ENCODE data around the gene DHX30. TPM values are rescaled to one million over a fixed set of nuclear protein-coding genes. Genes with fewer than 3 reads are reported as not detected.
"Not testable (repeated sequence)": the region's sequence is repeated elsewhere in the genome, so short reads cannot be mapped to it uniquely, and the experiment has no call there.

The DHX30 gene, protein sequence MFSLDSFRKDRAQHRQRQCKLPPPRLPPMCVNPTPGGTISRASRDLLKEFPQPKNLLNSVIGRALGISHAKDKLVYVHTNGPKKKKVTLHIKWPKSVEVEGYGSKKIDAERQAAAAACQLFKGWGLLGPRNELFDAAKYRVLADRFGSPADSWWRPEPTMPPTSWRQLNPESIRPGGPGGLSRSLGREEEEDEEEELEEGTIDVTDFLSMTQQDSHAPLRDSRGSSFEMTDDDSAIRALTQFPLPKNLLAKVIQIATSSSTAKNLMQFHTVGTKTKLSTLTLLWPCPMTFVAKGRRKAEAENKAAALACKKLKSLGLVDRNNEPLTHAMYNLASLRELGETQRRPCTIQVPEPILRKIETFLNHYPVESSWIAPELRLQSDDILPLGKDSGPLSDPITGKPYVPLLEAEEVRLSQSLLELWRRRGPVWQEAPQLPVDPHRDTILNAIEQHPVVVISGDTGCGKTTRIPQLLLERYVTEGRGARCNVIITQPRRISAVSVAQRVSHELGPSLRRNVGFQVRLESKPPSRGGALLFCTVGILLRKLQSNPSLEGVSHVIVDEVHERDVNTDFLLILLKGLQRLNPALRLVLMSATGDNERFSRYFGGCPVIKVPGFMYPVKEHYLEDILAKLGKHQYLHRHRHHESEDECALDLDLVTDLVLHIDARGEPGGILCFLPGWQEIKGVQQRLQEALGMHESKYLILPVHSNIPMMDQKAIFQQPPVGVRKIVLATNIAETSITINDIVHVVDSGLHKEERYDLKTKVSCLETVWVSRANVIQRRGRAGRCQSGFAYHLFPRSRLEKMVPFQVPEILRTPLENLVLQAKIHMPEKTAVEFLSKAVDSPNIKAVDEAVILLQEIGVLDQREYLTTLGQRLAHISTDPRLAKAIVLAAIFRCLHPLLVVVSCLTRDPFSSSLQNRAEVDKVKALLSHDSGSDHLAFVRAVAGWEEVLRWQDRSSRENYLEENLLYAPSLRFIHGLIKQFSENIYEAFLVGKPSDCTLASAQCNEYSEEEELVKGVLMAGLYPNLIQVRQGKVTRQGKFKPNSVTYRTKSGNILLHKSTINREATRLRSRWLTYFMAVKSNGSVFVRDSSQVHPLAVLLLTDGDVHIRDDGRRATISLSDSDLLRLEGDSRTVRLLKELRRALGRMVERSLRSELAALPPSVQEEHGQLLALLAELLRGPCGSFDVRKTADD
- 62.0 TPM for total RNA-seq
- long read RNA-seq, full-length matches to known transcripts: 128 of 208 reads
- long read RNA-seq, partial matches to known transcripts: 36 of 208 reads
- long read RNA-seq, other reads (novel, unspliced or antisense): 44 of 208 reads

DNA sequence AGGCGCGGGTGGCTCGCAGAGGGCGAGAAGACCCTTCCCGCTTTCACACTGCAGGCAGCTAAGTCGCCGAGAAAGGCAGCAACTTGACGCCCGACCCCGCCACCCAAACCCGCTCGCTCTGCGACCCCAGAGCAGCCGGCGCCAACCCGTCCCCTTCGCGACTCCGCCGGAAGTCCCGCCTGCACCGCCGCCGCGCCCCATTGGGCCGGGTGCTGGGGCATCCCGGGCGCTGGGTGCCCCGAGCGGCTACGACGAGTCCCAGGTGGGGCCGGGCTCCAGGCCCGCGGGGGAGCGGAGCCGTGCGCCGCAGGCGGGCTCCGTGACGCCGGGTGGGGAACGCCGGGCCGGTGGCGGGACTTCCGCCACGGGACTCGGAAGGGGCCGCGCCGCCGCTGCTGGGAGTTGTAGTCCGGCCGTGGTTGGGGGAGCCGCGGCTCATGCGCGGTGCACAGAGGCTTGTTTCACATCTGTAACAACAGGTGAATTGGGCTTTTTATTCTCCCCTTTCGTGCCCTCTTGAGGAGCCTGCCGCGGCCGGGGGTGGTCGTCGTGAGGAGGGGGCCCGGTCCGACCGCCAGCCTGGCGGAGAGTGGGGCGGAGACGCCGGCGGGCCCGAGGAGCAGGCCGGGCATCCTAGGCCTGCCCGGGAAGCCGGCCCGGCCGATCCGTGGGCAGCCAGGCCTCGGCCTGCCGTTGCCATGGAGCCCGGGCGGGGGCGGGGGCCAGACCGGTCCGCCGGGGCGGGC, at the start of gene DHX30:
Gene DHX30 (plus strand): TSS at position 405 of the 746 bp plus-strand sequence. CDS start 7,546 bp downstream, outside the sequence.
- peaks cover 4% of the 10 kb centered on the region for H3K36me3 ChIP-seq
- ATAC-seq (peak; percentile 96), DNase-seq (peak; percentile 96)
- intact Hi-C loops (cut with DNase I): no loop called here
- H3K4me3 ChIP-seq: peak within 1 kb of the TSS; percentile 90
- H3K4me1 ChIP-seq: peaks cover 10% of the 10 kb centered on the region
- no peaks in the 10 kb centered on the region for H3K9me3 ChIP-seq
- H3K27ac ChIP-seq: peak within 1 kb of the TSS; percentile 96
- no peaks in the 10 kb centered on the region for H3K27me3 ChIP-seq
- TF ChIP-seq, protein P1, sequence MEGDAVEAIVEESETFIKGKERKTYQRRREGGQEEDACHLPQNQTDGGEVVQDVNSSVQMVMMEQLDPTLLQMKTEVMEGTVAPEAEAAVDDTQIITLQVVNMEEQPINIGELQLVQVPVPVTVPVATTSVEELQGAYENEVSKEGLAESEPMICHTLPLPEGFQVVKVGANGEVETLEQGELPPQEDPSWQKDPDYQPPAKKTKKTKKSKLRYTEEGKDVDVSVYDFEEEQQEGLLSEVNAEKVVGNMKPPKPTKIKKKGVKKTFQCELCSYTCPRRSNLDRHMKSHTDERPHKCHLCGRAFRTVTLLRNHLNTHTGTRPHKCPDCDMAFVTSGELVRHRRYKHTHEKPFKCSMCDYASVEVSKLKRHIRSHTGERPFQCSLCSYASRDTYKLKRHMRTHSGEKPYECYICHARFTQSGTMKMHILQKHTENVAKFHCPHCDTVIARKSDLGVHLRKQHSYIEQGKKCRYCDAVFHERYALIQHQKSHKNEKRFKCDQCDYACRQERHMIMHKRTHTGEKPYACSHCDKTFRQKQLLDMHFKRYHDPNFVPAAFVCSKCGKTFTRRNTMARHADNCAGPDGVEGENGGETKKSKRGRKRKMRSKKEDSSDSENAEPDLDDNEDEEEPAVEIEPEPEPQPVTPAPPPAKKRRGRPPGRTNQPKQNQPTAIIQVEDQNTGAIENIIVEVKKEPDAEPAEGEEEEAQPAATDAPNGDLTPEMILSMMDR (IDR thresholded peaks at IDR 0.05): no peak

DNA sequence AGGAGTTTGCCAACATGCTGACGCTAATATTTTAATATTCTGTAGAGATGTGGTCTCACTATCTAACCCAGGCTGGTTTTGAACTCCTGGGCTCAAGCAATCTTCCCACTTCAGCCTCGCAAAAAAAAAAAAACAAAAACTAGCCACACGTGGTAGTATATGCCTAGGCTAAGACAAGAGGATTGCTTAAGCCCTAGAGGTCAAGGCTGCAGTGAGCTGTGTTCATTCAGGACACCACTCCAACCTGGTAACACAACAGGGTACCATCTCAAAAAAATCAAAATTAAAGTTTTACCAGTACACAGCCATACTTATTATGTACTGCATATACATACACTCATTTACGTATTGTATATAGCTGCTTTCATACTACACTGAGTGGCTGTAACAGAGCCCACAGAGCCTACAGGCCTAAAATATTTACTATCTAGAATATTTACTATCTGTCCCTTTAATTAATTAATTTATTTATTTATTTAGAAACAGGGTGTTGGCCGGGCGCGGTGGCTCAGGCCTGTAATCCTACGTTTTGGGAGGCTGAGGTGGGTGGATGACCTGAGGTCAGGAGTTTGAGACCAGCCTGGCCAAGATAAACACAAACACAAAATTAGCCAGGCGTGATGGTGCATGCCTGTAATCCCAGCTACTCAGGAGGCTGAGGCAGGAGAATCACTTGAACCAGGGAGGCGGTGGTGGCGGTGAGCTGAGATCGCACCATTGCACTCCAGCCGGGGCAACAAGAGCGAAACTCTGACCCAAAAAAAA, 44.5 kb upstream of the DHX30 start:
- no peaks in the 10 kb centered on the region for H3K9me3 ChIP-seq
- TF ChIP-seq, protein P1 (IDR thresholded peaks at IDR 0.05): no peak
- DNase-seq (no peak), ATAC-seq (no peak)
- no peaks in the 10 kb centered on the region for H3K27me3 ChIP-seq
- H3K4me1 ChIP-seq: no peaks in the 10 kb centered on the region
- H3K4me3 ChIP-seq: no peak overlapping the region
- H3K36me3 ChIP-seq: peaks cover 4% of the 10 kb centered on the region
- intact Hi-C loops (cut with DNase I): no loop called here
- H3K27ac ChIP-seq: no peak overlapping the region

DNA sequence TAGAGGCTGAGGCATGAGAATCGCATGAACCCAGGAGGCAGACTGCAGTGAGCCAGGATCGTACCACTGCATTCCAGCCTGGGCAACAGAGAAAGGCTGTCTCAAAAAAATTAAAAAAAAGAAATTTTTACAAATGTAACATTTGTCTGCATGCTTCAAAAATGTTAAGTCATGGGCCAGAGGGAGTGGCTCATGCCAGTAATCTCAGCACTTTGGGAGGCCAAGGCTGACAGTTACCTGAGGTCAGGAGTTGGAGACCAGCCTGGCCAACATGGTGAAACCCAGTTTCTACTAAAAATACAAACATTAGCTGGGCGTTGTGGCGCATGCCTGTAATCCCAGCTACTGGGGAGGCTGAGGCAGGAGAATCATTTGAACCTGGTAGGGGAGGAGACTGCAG, 42.7 kb upstream of the DHX30 start:
- H3K4me1 ChIP-seq; DNase-seq; H3K27me3 ChIP-seq; H3K4me3 ChIP-seq; H3K9me3 ChIP-seq; H3K27ac ChIP-seq; ATAC-seq; intact Hi-C loops (cut with DNase I): not testable (repeated sequence)
- H3K36me3 ChIP-seq: peaks cover 15% of the 10 kb centered on the region

DNA sequence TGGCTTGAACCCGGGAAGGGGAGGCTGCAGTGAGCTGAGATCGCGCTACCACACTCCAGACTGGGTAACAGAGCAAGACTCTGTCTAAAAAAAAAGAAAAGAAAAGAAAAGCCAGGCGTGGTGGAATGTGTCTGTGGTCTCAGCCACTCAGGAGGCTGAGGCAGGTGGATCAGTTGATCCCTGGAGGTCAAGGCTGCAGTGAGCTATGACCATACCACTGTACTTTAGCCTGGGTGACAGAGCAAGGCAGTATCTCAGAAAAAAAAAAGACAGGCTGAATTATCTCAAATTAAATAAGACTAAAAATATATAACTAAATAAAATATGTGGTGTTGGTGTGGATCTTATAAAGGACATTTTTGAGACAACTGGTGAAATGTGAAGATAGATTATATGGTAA, 41.9 kb upstream of the DHX30 start:
- TF ChIP-seq, protein P1 (IDR thresholded peaks at IDR 0.05): no peak
- DNase-seq: no peak
- H3K9me3 ChIP-seq: no peaks in the 10 kb centered on the region

DNA sequence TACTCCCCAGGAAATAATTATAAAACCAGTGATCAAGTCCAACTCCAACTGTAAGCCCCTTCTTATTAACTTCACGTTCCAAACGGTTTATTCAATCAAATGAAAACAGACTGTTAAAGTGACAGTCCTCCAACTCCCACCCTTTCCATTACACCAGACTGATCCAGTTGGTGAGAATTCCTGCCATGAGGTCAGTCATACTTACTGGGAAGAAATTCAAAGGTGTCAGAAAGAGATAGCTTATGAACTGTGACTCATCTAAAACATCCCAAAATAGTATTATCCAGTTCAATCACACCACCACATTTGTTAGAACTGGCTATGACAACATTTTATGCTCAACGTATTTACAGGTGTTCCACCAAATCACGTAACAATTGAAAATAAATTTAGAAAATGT, 40.7 kb upstream of the DHX30 start:
- peaks cover 15% of the 10 kb centered on the region for H3K36me3 ChIP-seq
- TF ChIP-seq, protein P1 (IDR thresholded peaks at IDR 0.05): no peak
- no peaks in the 10 kb centered on the region for H3K9me3 ChIP-seq
- H3K27ac ChIP-seq: no peak overlapping the region
- ATAC-seq (no peak), DNase-seq (no peak)
- no peak overlapping the region for H3K4me3 ChIP-seq
- H3K4me1 ChIP-seq: no peaks in the 10 kb centered on the region
- no peaks in the 10 kb centered on the region for H3K27me3 ChIP-seq
- intact Hi-C loops (cut with DNase I): no loop called here

More for the DNA sequence above, 41.9 kb upstream of the DHX30 start:
- no peaks in the 10 kb centered on the region for H3K4me1 ChIP-seq
- peaks cover 15% of the 10 kb centered on the region for H3K36me3 ChIP-seq
- no peak overlapping the region for H3K4me3 ChIP-seq
- H3K27ac ChIP-seq: no peak overlapping the region
- intact Hi-C loops (cut with DNase I): no loop called here
- no peak for ATAC-seq
- H3K27me3 ChIP-seq: no peaks in the 10 kb centered on the region
